ENCODE data around the gene DTX3. TPM values are rescaled to one million over a fixed set of nuclear protein-coding genes. Genes with fewer than 3 reads are reported as not detected.

DTX3 gene
- total RNA-seq, 1 experiment from 2014 or later, result 11.9 TPM

GRCh38 chr12:57609101-57609780 lies 4.6 kb downstream of the DTX3 start:
- Histone ChIP-seq H3K4me1 (ENCODE audit: insufficient read depth, low read length) (peaks cover 18% of the 10 kb centered on the region; the same call in 1 of the 2 replicates), H3K9me3 (ENCODE audit: low read length) (no peaks in the 10 kb centered on the region), H3K9me2 (replicated peaks; ENCODE audit: low read length) (no peaks in the 10 kb centered on the region), H3K27ac (ENCODE audit: low read length) (no peak overlapping the region), H3K9ac (ENCODE audit: low read length) (no peak overlapping the region), H2AFZ (ENCODE audit: low read length) (no peak overlapping the region), H3F3A (ENCODE audit: low read length, unreplicated experiment) (no peaks in the 10 kb centered on the region), H4K20me1 (ENCODE audit: low read length) (no peaks in the 10 kb centered on the region), H3K4me3 (ENCODE audit: low read length) (no peak overlapping the region), H3K36me3 (ENCODE audit: low read depth, low read length) (no peaks in the 10 kb centered on the region), H3K4me2 (ENCODE audit: low read length) (no peak overlapping the region), H3K27me3 (ENCODE audit: low read length) (no peaks in the 10 kb centered on the region), H3K79me2 (ENCODE audit: low read length) (no peaks in the 10 kb centered on the region)
- DNase-seq, result no peak
- BruUV-seq (replicated peaks), result no TSS peak
- CTCF ChIA-PET, result interaction anchor here (0.6 kb wide), 1 partner anchor 117 kb away, joined by 11 read pairs; no protein-coding TSS in a partner anchor
- TF ChIP-seq EZH2phosphoT487 (IDR thresholded peaks at IDR 0.05; ENCODE audit: borderline replicate concordance, low read length), result no peak
- TF ChIP-seq CTCF (conservative IDR thresholded peaks at IDR 0.05; ENCODE audit: low read depth, low read length), result no peak
- TF ChIP-seq EZH2 (IDR thresholded peaks at IDR 0.05; ENCODE audit: low read length, unreplicated experiment), result no peak
- POLR2A ChIA-PET (ENCODE audit: unreplicated experiment), result no interaction called here
- ATAC-seq, result no peak
- intact Hi-C loops (cut with micrococcal nuclease), result no loop called here

GRCh38 chr12:57609781-57610553 lies 5.3 kb downstream of the DTX3 start:
- Histone ChIP-seq H3K36me3 (ENCODE audit: low read depth, low read length) (no peaks in the 10 kb centered on the region), H3F3A (ENCODE audit: low read length, unreplicated experiment) (no peaks in the 10 kb centered on the region), H2AFZ (ENCODE audit: low read length) (no peak overlapping the region), H3K4me3 (ENCODE audit: low read length) (no peak overlapping the region), H3K27me3 (ENCODE audit: low read length) (no peaks in the 10 kb centered on the region), H3K9me2 (replicated peaks; ENCODE audit: low read length) (no peaks in the 10 kb centered on the region), H3K27ac (ENCODE audit: low read length) (no peak overlapping the region), H3K9me3 (ENCODE audit: low read length) (no peaks in the 10 kb centered on the region), H4K20me1 (ENCODE audit: low read length) (no peaks in the 10 kb centered on the region), H3K79me2 (ENCODE audit: low read length) (no peaks in the 10 kb centered on the region), H3K4me2 (ENCODE audit: low read length) (no peak overlapping the region), H3K4me1 (ENCODE audit: insufficient read depth, low read length) (peaks cover 14% of the 10 kb centered on the region; the same call in 1 of the 2 replicates), H3K9ac (ENCODE audit: low read length) (no peak overlapping the region)
- TF ChIP-seq CTCF (conservative IDR thresholded peaks at IDR 0.05; ENCODE audit: low read depth, low read length) (no peak), EZH2 (IDR thresholded peaks at IDR 0.05; ENCODE audit: low read length, unreplicated experiment) (no peak), EZH2phosphoT487 (IDR thresholded peaks at IDR 0.05; ENCODE audit: borderline replicate concordance, low read length) (no peak)
- no peak for DNase-seq
- POLR2A ChIA-PET (ENCODE audit: unreplicated experiment), result no interaction called here
- CTCF ChIA-PET, result interaction anchor here (0.6 kb wide), 1 partner anchor 116 kb away, joined by 11 read pairs; no protein-coding TSS in a partner anchor
- ATAC-seq, result no peak
- intact Hi-C loops (cut with micrococcal nuclease), result no loop called here
- no TSS peak for BruUV-seq (replicated peaks)
